ENCODE data around the gene SPATS2. TPM values are rescaled to one million over a fixed set of nuclear protein-coding genes. Genes with fewer than 3 reads are reported as not detected.

SPATS2 gene
- total and polyA plus RNA-seq, 10 of the 15 experiments (the other 5 are each of a cell fraction or from before 2014, with no cell fraction given), result 9.0 to 54.2 (median 27.5) TPM

DNA sequence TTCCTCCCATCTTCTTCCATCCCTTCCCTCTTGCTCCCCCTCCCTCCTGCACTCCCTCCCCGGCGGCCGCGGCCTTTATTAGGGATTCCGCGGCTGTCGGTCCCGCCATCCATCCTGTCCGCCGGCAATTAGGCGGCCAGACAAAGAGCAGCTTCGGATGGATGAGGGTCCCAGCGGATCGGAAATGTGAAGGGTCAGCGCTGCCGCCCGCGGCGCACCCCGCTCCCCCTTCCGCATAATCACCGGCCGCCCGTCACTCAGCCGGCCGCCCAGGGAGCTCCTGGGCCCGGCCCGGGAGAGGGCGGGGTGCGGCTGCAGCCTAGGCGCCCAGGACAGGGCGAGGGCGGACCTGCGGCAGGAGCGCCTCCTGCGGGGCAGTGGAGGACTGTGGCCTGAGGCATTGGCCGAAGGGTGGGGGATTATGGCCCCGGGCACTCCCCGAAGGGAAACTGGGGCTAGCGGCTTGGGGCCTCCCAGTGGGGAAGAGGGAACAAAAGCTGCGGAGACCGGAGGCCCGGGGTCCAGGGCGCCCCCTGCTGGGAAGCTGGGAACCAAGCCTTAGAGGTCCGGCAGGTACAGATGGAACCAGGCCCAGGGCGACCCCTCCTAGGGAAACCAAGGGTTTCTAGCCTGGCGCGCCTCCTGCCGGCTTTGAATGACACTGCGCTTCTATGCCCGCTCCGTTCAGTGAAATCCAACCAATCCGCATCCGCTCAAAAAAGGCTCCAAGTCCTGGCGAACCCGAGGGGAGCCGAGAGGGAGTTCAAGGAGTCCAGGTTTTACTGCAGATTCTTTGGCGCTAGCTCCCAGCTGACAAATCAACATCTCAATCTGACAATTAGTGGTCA lies 25.0 kb upstream of the SPATS2 start (continued):
- TF ChIP-seq, protein P1, sequence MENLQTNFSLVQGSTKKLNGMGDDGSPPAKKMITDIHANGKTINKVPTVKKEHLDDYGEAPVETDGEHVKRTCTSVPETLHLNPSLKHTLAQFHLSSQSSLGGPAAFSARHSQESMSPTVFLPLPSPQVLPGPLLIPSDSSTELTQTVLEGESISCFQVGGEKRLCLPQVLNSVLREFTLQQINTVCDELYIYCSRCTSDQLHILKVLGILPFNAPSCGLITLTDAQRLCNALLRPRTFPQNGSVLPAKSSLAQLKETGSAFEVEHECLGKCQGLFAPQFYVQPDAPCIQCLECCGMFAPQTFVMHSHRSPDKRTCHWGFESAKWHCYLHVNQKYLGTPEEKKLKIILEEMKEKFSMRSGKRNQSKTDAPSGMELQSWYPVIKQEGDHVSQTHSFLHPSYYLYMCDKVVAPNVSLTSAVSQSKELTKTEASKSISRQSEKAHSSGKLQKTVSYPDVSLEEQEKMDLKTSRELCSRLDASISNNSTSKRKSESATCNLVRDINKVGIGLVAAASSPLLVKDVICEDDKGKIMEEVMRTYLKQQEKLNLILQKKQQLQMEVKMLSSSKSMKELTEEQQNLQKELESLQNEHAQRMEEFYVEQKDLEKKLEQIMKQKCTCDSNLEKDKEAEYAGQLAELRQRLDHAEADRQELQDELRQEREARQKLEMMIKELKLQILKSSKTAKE (IDR thresholded peaks at IDR 0.05; ENCODE audit: low read depth, poor library complexity, severe bottlenecking), result peak; percentile 33
- TF ChIP-seq, protein P2, sequence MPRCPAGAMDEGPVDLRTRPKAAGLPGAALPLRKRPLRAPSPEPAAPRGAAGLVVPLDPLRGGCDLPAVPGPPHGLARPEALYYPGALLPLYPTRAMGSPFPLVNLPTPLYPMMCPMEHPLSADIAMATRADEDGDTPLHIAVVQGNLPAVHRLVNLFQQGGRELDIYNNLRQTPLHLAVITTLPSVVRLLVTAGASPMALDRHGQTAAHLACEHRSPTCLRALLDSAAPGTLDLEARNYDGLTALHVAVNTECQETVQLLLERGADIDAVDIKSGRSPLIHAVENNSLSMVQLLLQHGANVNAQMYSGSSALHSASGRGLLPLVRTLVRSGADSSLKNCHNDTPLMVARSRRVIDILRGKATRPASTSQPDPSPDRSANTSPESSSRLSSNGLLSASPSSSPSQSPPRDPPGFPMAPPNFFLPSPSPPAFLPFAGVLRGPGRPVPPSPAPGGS (IDR thresholded peaks at IDR 0.05; ENCODE audit: borderline replicate concordance, insufficient read depth, low read depth, low read length, poor library complexity, severe bottlenecking), result no peak
- TF ChIP-seq, protein P3, sequence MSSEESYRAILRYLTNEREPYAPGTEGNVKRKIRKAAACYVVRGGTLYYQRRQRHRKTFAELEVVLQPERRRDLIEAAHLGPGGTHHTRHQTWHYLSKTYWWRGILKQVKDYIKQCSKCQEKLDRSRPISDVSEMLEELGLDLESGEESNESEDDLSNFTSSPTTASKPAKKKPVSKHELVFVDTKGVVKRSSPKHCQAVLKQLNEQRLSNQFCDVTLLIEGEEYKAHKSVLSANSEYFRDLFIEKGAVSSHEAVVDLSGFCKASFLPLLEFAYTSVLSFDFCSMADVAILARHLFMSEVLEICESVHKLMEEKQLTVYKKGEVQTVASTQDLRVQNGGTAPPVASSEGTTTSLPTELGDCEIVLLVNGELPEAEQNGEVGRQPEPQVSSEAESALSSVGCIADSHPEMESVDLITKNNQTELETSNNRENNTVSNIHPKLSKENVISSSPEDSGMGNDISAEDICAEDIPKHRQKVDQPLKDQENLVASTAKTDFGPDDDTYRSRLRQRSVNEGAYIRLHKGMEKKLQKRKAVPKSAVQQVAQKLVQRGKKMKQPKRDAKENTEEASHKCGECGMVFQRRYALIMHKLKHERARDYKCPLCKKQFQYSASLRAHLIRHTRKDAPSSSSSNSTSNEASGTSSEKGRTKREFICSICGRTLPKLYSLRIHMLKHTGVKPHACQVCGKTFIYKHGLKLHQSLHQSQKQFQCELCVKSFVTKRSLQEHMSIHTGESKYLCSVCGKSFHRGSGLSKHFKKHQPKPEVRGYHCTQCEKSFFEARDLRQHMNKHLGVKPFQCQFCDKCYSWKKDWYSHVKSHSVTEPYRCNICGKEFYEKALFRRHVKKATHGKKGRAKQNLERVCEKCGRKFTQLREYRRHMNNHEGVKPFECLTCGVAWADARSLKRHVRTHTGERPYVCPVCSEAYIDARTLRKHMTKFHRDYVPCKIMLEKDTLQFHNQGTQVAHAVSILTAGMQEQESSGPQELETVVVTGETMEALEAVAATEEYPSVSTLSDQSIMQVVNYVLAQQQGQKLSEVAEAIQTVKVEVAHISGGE (CRISPR knock-in tag; IDR thresholded peaks at IDR 0.05), result no peak
- TF ChIP-seq RAD21 (IDR thresholded peaks at IDR 0.05; ENCODE audit: insufficient read depth, low read depth, low read length) (peak; percentile 44; the same call in 1 of the 2 replicates), LARP7 (IDR thresholded peaks at IDR 0.05) (peak; percentile 68; the same call in 1 of the 2 replicates), SP1 (IDR thresholded peaks at IDR 0.05; ENCODE audit: low read depth, low read length) (no peak), MTA3 (IDR thresholded peaks at IDR 0.05; ENCODE audit: borderline replicate concordance, low read length) (no peak), HDAC2 (IDR thresholded peaks at IDR 0.05) (no peak), ETV6 (conservative IDR thresholded peaks at IDR 0.05 in 1 of 2, IDR thresholded peaks at IDR 0.05 in 1 of 2; ENCODE audit: borderline replicate concordance in 1 of 2, low read depth in 1 of 2) (no peak), RB1 (IDR thresholded peaks at IDR 0.05; ENCODE audit: borderline replicate concordance) (peak; percentile 51; the same call in 1 of the 2 replicates), FOXM1 (IDR thresholded peaks at IDR 0.05; ENCODE audit: low read depth, low read length) (no peak), TARDBP (IDR thresholded peaks at IDR 0.05; ENCODE audit: borderline replicate concordance) (no peak), SUZ12 (IDR thresholded peaks at IDR 0.05; ENCODE audit: unreplicated experiment) (no peak)
- TF ChIP-seq, protein P4, sequence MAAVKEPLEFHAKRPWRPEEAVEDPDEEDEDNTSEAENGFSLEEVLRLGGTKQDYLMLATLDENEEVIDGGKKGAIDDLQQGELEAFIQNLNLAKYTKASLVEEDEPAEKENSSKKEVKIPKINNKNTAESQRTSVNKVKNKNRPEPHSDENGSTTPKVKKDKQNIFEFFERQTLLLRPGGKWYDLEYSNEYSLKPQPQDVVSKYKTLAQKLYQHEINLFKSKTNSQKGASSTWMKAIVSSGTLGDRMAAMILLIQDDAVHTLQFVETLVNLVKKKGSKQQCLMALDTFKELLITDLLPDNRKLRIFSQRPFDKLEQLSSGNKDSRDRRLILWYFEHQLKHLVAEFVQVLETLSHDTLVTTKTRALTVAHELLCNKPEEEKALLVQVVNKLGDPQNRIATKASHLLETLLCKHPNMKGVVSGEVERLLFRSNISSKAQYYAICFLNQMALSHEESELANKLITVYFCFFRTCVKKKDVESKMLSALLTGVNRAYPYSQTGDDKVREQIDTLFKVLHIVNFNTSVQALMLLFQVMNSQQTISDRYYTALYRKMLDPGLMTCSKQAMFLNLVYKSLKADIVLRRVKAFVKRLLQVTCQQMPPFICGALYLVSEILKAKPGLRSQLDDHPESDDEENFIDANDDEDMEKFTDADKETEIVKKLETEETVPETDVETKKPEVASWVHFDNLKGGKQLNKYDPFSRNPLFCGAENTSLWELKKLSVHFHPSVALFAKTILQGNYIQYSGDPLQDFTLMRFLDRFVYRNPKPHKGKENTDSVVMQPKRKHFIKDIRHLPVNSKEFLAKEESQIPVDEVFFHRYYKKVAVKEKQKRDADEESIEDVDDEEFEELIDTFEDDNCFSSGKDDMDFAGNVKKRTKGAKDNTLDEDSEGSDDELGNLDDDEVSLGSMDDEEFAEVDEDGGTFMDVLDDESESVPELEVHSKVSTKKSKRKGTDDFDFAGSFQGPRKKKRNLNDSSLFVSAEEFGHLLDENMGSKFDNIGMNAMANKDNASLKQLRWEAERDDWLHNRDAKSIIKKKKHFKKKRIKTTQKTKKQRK (IDR thresholded peaks at IDR 0.05; ENCODE audit: low read depth, low read length), result no peak
